Measurements from ENCODE around the gene LRCH1. TPM values are rescaled to one million over a fixed set of nuclear protein-coding genes. Genes with fewer than 3 reads are reported as not detected.

Gene LRCH1
- total RNA-seq, 2 experiments from 2014 or later, result 16.7 to 27.8 TPM

DNA sequence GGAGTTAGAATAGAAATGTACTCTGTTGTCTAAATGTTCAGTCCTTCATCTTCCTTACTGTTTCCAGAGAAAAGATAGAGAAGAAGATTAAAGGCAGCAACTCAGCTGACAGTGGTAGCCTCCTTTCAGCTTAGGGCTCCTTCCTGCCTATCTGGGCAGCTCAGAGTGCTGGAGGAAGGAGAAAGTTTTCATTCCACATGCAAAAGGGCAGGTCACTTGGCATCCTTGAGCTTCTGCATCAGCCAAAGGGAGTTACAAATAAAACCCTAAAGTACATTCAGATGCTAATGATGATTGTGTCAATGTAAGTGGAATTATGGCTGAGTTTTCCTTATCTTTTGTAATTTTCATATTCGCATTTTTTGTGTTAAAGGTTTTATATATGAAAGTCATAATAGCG, 185.1 kb downstream of the LRCH1 start:
- no peak for DNase-seq (ENCODE audit: low spot score)
- no peaks in the 10 kb centered on the region for H3K9me2 ChIP-seq (ENCODE audit: insufficient read depth, low read length)
- H2AFZ ChIP-seq (ENCODE audit: low read length), result no peak overlapping the region
- no peaks in the 10 kb centered on the region for H3K4me1 ChIP-seq (ENCODE audit: insufficient read depth, low read length, poor library complexity, severe bottlenecking)
- no peaks in the 10 kb centered on the region for H3K79me2 ChIP-seq (ENCODE audit: insufficient read depth, low read depth, low read length)
- CTCF ChIA-PET (ENCODE audit: unreplicated experiment), result no interaction called here
- H3K4me2 ChIP-seq (ENCODE audit: low read length), result no peak overlapping the region
- TF ChIP-seq, protein P1, sequence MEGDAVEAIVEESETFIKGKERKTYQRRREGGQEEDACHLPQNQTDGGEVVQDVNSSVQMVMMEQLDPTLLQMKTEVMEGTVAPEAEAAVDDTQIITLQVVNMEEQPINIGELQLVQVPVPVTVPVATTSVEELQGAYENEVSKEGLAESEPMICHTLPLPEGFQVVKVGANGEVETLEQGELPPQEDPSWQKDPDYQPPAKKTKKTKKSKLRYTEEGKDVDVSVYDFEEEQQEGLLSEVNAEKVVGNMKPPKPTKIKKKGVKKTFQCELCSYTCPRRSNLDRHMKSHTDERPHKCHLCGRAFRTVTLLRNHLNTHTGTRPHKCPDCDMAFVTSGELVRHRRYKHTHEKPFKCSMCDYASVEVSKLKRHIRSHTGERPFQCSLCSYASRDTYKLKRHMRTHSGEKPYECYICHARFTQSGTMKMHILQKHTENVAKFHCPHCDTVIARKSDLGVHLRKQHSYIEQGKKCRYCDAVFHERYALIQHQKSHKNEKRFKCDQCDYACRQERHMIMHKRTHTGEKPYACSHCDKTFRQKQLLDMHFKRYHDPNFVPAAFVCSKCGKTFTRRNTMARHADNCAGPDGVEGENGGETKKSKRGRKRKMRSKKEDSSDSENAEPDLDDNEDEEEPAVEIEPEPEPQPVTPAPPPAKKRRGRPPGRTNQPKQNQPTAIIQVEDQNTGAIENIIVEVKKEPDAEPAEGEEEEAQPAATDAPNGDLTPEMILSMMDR (conservative IDR thresholded peaks at IDR 0.05; ENCODE audit: low read length), result no peak
- TF ChIP-seq EZH2phosphoT487 (IDR thresholded peaks at IDR 0.05; ENCODE audit: borderline replicate concordance, low read depth, low read length), result no peak
- BruUV-seq (replicated peaks), result no TSS peak
- no peaks in the 10 kb centered on the region for H3K9me3 ChIP-seq (ENCODE audit: low read length)
- no peaks in the 10 kb centered on the region for H4K20me1 ChIP-seq (ENCODE audit: insufficient read depth, low read length)
- no peak overlapping the region for H3K27ac ChIP-seq (ENCODE audit: low read depth, low read length, poor library complexity, severe bottlenecking)
- H3K36me3 ChIP-seq (ENCODE audit: insufficient read depth, low read length), result peaks cover 74% of the 10 kb centered on the region
- POLR2A ChIA-PET, result interaction anchor here (1.0 to 1.6 kb wide), 3 partner anchors 13 to 233 kb away, joined by 3 read pairs; no protein-coding TSS in a partner anchor
- intact Hi-C loops (cut with micrococcal nuclease; ENCODE audit: unreplicated experiment), result no loop called here
- H3K4me3 ChIP-seq (ENCODE audit: low read depth, low read length, poor library complexity, severe bottlenecking), result no peak overlapping the region

DNA sequence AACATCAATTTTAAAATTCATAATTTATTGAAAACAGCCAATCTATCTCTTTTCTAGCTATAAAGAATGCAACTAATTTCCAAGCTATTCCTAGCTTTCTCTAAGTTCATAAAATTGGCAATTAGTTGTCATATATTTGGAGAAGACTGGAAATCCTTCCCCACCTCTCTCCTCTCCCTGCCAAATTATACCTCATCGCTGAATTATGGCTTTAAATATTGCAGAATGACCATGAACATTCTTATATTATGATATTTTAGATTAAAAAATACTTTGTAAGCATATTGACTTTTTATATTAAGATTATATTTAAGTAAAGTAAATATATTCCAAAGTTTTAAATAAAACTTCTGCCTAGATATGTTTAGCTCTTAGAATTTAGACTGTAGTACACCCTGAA, 185.8 kb downstream of the LRCH1 start:
- no peaks in the 10 kb centered on the region for H3K4me1 ChIP-seq (ENCODE audit: insufficient read depth, low read length, poor library complexity, severe bottlenecking)
- no peak overlapping the region for H3K4me2 ChIP-seq (ENCODE audit: low read length)
- no peaks in the 10 kb centered on the region for H3K79me2 ChIP-seq (ENCODE audit: insufficient read depth, low read depth, low read length)
- no TSS peak for BruUV-seq (replicated peaks)
- ChIA-PET POLR2A (interaction anchor here (0.6 to 1.6 kb wide), 4 partner anchors 25 to 234 kb away, joined by 3 to 4 read pairs (median 3); no protein-coding TSS in a partner anchor), CTCF (ENCODE audit: unreplicated experiment) (no interaction called here)
- peaks cover 74% of the 10 kb centered on the region for H3K36me3 ChIP-seq (ENCODE audit: insufficient read depth, low read length)
- no peak overlapping the region for H2AFZ ChIP-seq (ENCODE audit: low read length)
- no peaks in the 10 kb centered on the region for H3K9me3 ChIP-seq (ENCODE audit: low read length)
- H3K27ac ChIP-seq (ENCODE audit: low read depth, low read length, poor library complexity, severe bottlenecking), result no peak overlapping the region
- no peaks in the 10 kb centered on the region for H3K9me2 ChIP-seq (ENCODE audit: insufficient read depth, low read length)
- H4K20me1 ChIP-seq (ENCODE audit: insufficient read depth, low read length), result no peaks in the 10 kb centered on the region
- intact Hi-C loops (cut with micrococcal nuclease; ENCODE audit: unreplicated experiment), result no loop called here
- TF ChIP-seq EZH2phosphoT487 (IDR thresholded peaks at IDR 0.05; ENCODE audit: borderline replicate concordance, low read depth, low read length), result no peak
- TF ChIP-seq, protein P1 (conservative IDR thresholded peaks at IDR 0.05; ENCODE audit: low read length), result no peak
- H3K4me3 ChIP-seq (ENCODE audit: low read depth, low read length, poor library complexity, severe bottlenecking), result no peak overlapping the region
- DNase-seq (ENCODE audit: low spot score), result no peak

DNA sequence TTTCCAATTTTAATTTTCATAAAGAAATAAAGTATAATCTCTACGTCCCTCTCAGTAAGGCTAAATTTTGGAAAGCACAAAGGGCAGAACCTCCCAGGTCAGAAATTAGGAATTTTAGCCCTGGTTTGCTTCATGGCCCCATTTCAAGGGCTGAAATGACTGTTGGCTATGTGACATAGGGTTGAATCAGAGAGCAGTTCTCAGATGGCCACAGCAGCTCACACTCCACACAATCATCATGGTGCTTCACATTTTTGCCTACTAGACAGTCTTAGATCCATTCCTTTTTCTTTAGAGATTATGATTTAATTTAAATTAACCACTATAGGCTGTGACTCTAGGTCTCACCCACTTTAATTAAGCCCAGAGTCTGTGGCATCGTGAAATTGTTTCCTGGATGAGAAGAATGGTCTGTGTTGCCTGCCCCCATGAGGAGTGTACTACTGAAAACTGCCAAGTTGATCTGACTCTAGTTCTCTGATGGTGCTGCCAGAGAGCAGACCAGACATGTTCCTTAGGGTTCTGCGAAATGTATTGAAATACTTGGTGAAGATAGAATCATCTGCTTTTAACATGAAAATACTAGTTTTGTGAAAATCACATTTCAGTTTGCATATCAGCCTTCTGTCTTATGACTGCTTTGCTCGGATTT, 186.6 kb downstream of the LRCH1 start:
- ChIA-PET CTCF (ENCODE audit: unreplicated experiment) (no interaction called here), POLR2A (no interaction called here)
- no peak overlapping the region for H2AFZ ChIP-seq (ENCODE audit: low read length)
- no peaks in the 10 kb centered on the region for H3K9me2 ChIP-seq (ENCODE audit: insufficient read depth, low read length)
- no peak for TF ChIP-seq EZH2phosphoT487 (IDR thresholded peaks at IDR 0.05; ENCODE audit: borderline replicate concordance, low read depth, low read length)
- TF ChIP-seq, protein P1 (conservative IDR thresholded peaks at IDR 0.05; ENCODE audit: low read length), result no peak
- H3K4me3 ChIP-seq (ENCODE audit: low read depth, low read length, poor library complexity, severe bottlenecking), result no peak overlapping the region
- 0 out of 2 replicates have a peak, but pooled peaks cover 3% of the 10 kb centered on the region for H3K9me3 ChIP-seq (ENCODE audit: low read length)
- H3K79me2 ChIP-seq (ENCODE audit: insufficient read depth, low read depth, low read length), result no peaks in the 10 kb centered on the region
- no peak overlapping the region for H3K4me2 ChIP-seq (ENCODE audit: low read length)
- H3K27ac ChIP-seq (ENCODE audit: low read depth, low read length, poor library complexity, severe bottlenecking), result no peak overlapping the region
- H4K20me1 ChIP-seq (ENCODE audit: insufficient read depth, low read length), result no peaks in the 10 kb centered on the region
- no TSS peak for BruUV-seq (replicated peaks)
- DNase-seq (ENCODE audit: low spot score), result no peak
- H3K4me1 ChIP-seq (ENCODE audit: insufficient read depth, low read length, poor library complexity, severe bottlenecking), result no peaks in the 10 kb centered on the region
- H3K36me3 ChIP-seq (ENCODE audit: insufficient read depth, low read length), result peaks cover 75% of the 10 kb centered on the region
- intact Hi-C loops (cut with micrococcal nuclease; ENCODE audit: unreplicated experiment), result no loop called here
